Gastrocnemius medialis (tissue), 4 donors: Measurements from ENCODE around the gene ELL2. TPM values are rescaled to one million over a fixed set of nuclear protein-coding genes. Genes with fewer than 3 reads are reported as not detected.

Source experiments
- ATAC-seq, 2 donors: fragments of 150-250 bp; one replicate each; pipeline ENCODE4 v1.9.1; 2016
- DNase-seq, 2 donors: peaks; one replicate each; pipeline ENCODE4 v3.0.0-alpha.2; 2019
- H3K27ac ChIP-seq, 4 donors: fragments of 200-600 bp; sonication (generic); 1 replicate in 1 of 4; 2 replicates in 3 of 4; pipeline ENCODE4 v1.5.1; 2016 to 2018; ENCODE audit warnings: mild to moderate bottlenecking in 2 of 4, moderate library complexity in 1 of 4
- H3K27me3 ChIP-seq, 3 donors: fragments of 200-600 bp; sonication (generic) in 2 of 3; 1 replicate in 1 of 3; 2 replicates in 2 of 3; pipeline versions ENCODE4 v1.5.1 to v1.6.0; 2016 to 2019; ENCODE audit warnings: mild to moderate bottlenecking in 1 of 3, moderate library complexity in 1 of 3
- H3K36me3 ChIP-seq, 2 donors: fragments of 200-600 bp; sonication (generic) in 1 of 2; one replicate each; pipeline ENCODE4 v1.5.1; 2017 to 2018
- H3K4me1 ChIP-seq, 2 donors: fragments of 200-600 bp; sonication (generic) in 1 of 2; one replicate each; pipeline ENCODE4 v1.5.1; 2016 to 2017; ENCODE audit warnings: mild to moderate bottlenecking in 2 of 2
- H3K4me3 ChIP-seq, 4 donors: fragments of 200-600 bp; sonication (generic) in 3 of 4; 1 replicate in 1 of 4; 2 replicates in 3 of 4; pipeline ENCODE4 v1.5.1; 2016 to 2019; ENCODE audit warnings: mild to moderate bottlenecking in 2 of 4
- H3K9me3 ChIP-seq, 3 donors: fragments of 200-600 bp; sonication (generic) in 2 of 3; 1 replicate in 1 of 3; 2 replicates in 2 of 3; pipeline ENCODE4 v1.5.1; 2016 to 2019
- CTCF ChIP-seq, 5 experiments: fragments of 450-650 bp in 3 of 5; fragments of 200-600 bp in 2 of 5; sonication (generic) in 2 of 5; IDR thresholded peaks in 4 of 5; conservative IDR thresholded peaks in 1 of 5; 1 replicate in 4 of 5; 2 replicates in 1 of 5; pipeline ENCODE4 v1.5.1; 2016 to 2019; ENCODE audit warnings: antibody characterized with exemption in 5 of 5, mild to moderate bottlenecking in 3 of 5, moderate library complexity in 3 of 5
- POLR2A ChIP-seq, 2 donors: fragments of 450-650 bp; IDR thresholded peaks; one replicate each; pipeline ENCODE4 v1.6.1; 2017; ENCODE audit warnings: antibody characterized with exemption in 2 of 2, mild to moderate bottlenecking in 2 of 2, moderate library complexity in 2 of 2
- in situ Hi-C, 4 donors: fragments of 200-750 bp; cut with MboI; loops; one replicate each; pipeline versions ENCODE4 v1.15.0 to v1.8.0; 2017; ENCODE audit warnings: low sequenced_read_pairs in 4 of 4
- intact Hi-C: fragments of 100-400 bp; cut with DNase I; formaldehyde crosslinking; loops from one replicate; pipeline ENCODE4 v1.15.1; 2023; ENCODE audit warnings: low total_unique reads
- total RNA-seq, 4 donors: library from RNA; depleted of rRNA; stranded (reverse); fragments of >200 nt; gene quantifications; one replicate each; pipeline versions ENCODE4 v1.1.0 to v1.2.3, GENCODE V29; 2016

Gene ELL2
- total RNA-seq, 4 donors from 2014 or later: 35.2 to 64.5 (median 42.9) TPM

GRCh38 chr5:95954716-95955115 lies 6.9 kb downstream of the ELL2 start:
- no peak for DNase-seq
- in situ Hi-C loops (loop anchor here (10.0 to 25.0 kb wide), 4 partner anchors 170 to 658 kb away; partner anchors contain the start of gene RFESD (in 2 of the 4)), intact Hi-C loops (loop anchor here (5.0 kb wide), 2 partner anchors 37 to 708 kb away; partner anchors contain the start of gene CAST)
- no peak overlapping the region for H3K27ac ChIP-seq
- no peaks in the 10 kb centered on the region for H3K36me3 ChIP-seq
- no peak overlapping the region for H3K4me3 ChIP-seq
- TF ChIP-seq CTCF (IDR thresholded peaks at IDR 0.05 in 4 of 5, conservative IDR thresholded peaks at IDR 0.05 in 1 of 5) (no peak), POLR2A (IDR thresholded peaks at IDR 0.05) (no peak)
- H3K4me1 ChIP-seq: peaks cover 45 to 46% of the 10 kb centered on the region in 2 donors
- H3K27me3 ChIP-seq: no peaks in the 10 kb centered on the region
- no peaks in the 10 kb centered on the region for H3K9me3 ChIP-seq
- no peak for ATAC-seq

- H3K36me3 ChIP-seq: no peaks in the 10 kb centered on the region
- H3K4me1 ChIP-seq: peaks cover 33 to 41% of the 10 kb centered on the region in 2 donors
- TF ChIP-seq POLR2A (IDR thresholded peaks at IDR 0.05) (no peak), CTCF (IDR thresholded peaks at IDR 0.05 in 4 of 5, conservative IDR thresholded peaks at IDR 0.05 in 1 of 5) (no peak)
- ATAC-seq (no peak), DNase-seq (no peak)
- intact Hi-C loops: no loop called here
- in situ Hi-C loops: loop anchor here (10.0 to 25.0 kb wide), 4 partner anchors 168 to 659 kb away; partner anchors contain the start of gene RFESD (in 2 of the 4)
- no peak overlapping the region for H3K4me3 ChIP-seq
- H3K27ac ChIP-seq: no peak overlapping the region
- H3K9me3 ChIP-seq: no peaks in the 10 kb centered on the region
- no peaks in the 10 kb centered on the region for H3K27me3 ChIP-seq
Measured at GRCh38 chr5:95953021-95953702, 8.5 kb downstream of the ELL2 start.

- TF ChIP-seq CTCF (IDR thresholded peaks at IDR 0.05 in 4 of 5, conservative IDR thresholded peaks at IDR 0.05 in 1 of 5): no peak
- no peak for TF ChIP-seq POLR2A (IDR thresholded peaks at IDR 0.05)
- Histone ChIP-seq H3K4me1 (peaks cover 25 to 31% of the 10 kb centered on the region in 2 donors), H3K27me3 (no peaks in the 10 kb centered on the region), H3K9me3 (no peaks in the 10 kb centered on the region), H3K36me3 (no peaks in the 10 kb centered on the region), H3K4me3 (no peak overlapping the region), H3K27ac (no peak overlapping the region)
- intact Hi-C loops: no loop called here
- in situ Hi-C loops: loop anchor here (10.0 to 25.0 kb wide), 4 partner anchors 167 to 660 kb away; partner anchors contain the start of gene RFESD (in 2 of the 4)
- no peak for ATAC-seq
- no peak for DNase-seq
Measured at GRCh38 chr5:95951916-95952315, 9.7 kb downstream of the ELL2 start.

GRCh38 chr5:95949810-95950209 lies 11.8 kb downstream of the ELL2 start:
- H3K9me3 ChIP-seq: no peaks in the 10 kb centered on the region
- DNase-seq: no peak
- intact Hi-C loops (no loop called here), in situ Hi-C loops (loop anchor here (10.0 to 25.0 kb wide), 4 partner anchors 165 to 662 kb away; partner anchors contain the start of gene RFESD (in 2 of the 4))
- ATAC-seq: no peak
- no peak overlapping the region for H3K27ac ChIP-seq
- TF ChIP-seq CTCF (IDR thresholded peaks at IDR 0.05 in 4 of 5, conservative IDR thresholded peaks at IDR 0.05 in 1 of 5): no peak
- TF ChIP-seq POLR2A (IDR thresholded peaks at IDR 0.05): no peak
- no peaks in the 10 kb centered on the region for H3K36me3 ChIP-seq
- peaks cover 9 to 12% of the 10 kb centered on the region in 2 donors for H3K4me1 ChIP-seq
- H3K4me3 ChIP-seq: no peak overlapping the region
- H3K27me3 ChIP-seq: no peaks in the 10 kb centered on the region
